Muscle of leg (tissue), 16 donors: Measurements from ENCODE around the gene PEG3. TPM values are rescaled to one million over a fixed set of nuclear protein-coding genes. Genes with fewer than 3 reads are reported as not detected.

Experiments used
- DNase-seq: peaks from one replicate; pipeline ENCODE4 v3.0.0; 2013
- H3K27ac ChIP-seq: one replicate; pipeline ENCODE4 v1.5.1; 2013; ENCODE audit warnings: mild to moderate bottlenecking, low read length, control low read depth
- H3K27me3 ChIP-seq: one replicate; pipeline ENCODE4 v1.6.1; 2013; ENCODE audit warnings: low read length; ENCODE audit not compliant: control insufficient read depth, insufficient read depth
- H3K36me3 ChIP-seq: one replicate; pipeline ENCODE4 v1.6.1; 2013; ENCODE audit warnings: low read length; ENCODE audit not compliant: control insufficient read depth, insufficient read depth
- H3K4me1 ChIP-seq: one replicate; pipeline ENCODE4 v1.6.1; 2013; ENCODE audit warnings: low read length; ENCODE audit not compliant: control insufficient read depth, insufficient read depth
- H3K4me3 ChIP-seq: one replicate; pipeline ENCODE4 v1.5.1; 2013; ENCODE audit warnings: low read length, control low read depth
- H3K9me3 ChIP-seq: replicated peaks from 2 replicates; pipeline ENCODE4 v1.6.1; 2013; ENCODE audit warnings: low read depth, low read length; ENCODE audit not compliant: control insufficient read depth
- WGBS: methylation state at CpG from one replicate; pipeline ENCODE4 v1.1.5; 2013; ENCODE audit warnings: missing lambda C conversion rate; ENCODE audit not compliant: insufficient coverage; 5-methylcytosine and 5-hydroxymethylcytosine counted together
- long read RNA-seq, 11 donors: transcript quantifications; one replicate each; lab custom pipeline, GENCODE V29; 2026
- polyA plus RNA-seq, 8 donors: library from polyadenylated mRNA; unstranded; fragments of 120-200 nt; gene quantifications; one replicate each; pipeline versions ENCODE4 v1.2.1 to v1.2.3, GENCODE V29; 2013; ENCODE audit warnings: inconsistent platforms in 1 of 8, low replicate concordance in 1 of 8; ENCODE audit not compliant: insufficient read length in 8 of 8, insufficient read depth in 1 of 8
- total RNA-seq: library from RNA; stranded (reverse); fragments of 120-200 nt; gene quantifications from one replicate; pipeline ENCODE4 v1.2.4, GENCODE V29; 2013

The PEG3 gene
- total RNA-seq (180 TPM), polyA plus RNA-seq (100 to 1,000 TPM; 209 to 272 (median 232) TPM)
- long read RNA-seq, donor 1, full-length matches to known transcripts, result 23 of 153 reads
- long read RNA-seq, donor 1, partial matches to known transcripts, result 130 of 153 reads
- long read RNA-seq, donor 1, other reads (novel, unspliced or antisense), result 0 of 153 reads
- long read RNA-seq, donor 2, result 0 reads
- long read RNA-seq, donor 3, full-length matches to known transcripts, result 53 of 69 reads
- long read RNA-seq, donor 3, partial matches to known transcripts, result 5 of 69 reads
- long read RNA-seq, donor 3, other reads (novel, unspliced or antisense), result 11 of 69 reads
- long read RNA-seq, donor 4, full-length matches to known transcripts, result 21 of 21 reads
- long read RNA-seq, donor 4, partial matches to known transcripts, result 0 of 21 reads
- long read RNA-seq, donor 4, other reads (novel, unspliced or antisense), result 0 of 21 reads
- long read RNA-seq, donor 5, full-length matches to known transcripts, result 64 of 88 reads
- long read RNA-seq, donor 5, partial matches to known transcripts, result 12 of 88 reads
- long read RNA-seq, donor 5, other reads (novel, unspliced or antisense), result 12 of 88 reads
- long read RNA-seq, donor 6, full-length matches to known transcripts, result 40 of 40 reads
- long read RNA-seq, donor 6, partial matches to known transcripts, result 0 of 40 reads
- long read RNA-seq, donor 6, other reads (novel, unspliced or antisense), result 0 of 40 reads
- long read RNA-seq, donor 7, full-length matches to known transcripts, result 21 of 21 reads
- long read RNA-seq, donor 7, partial matches to known transcripts, result 0 of 21 reads
- long read RNA-seq, donor 7, other reads (novel, unspliced or antisense), result 0 of 21 reads
- long read RNA-seq, donor 8, full-length matches to known transcripts, result 18 of 102 reads
- long read RNA-seq, donor 8, partial matches to known transcripts, result 84 of 102 reads
- long read RNA-seq, donor 8, other reads (novel, unspliced or antisense), result 0 of 102 reads
- long read RNA-seq, donor 9, full-length matches to known transcripts, result 27 of 32 reads
- long read RNA-seq, donor 9, partial matches to known transcripts, result 5 of 32 reads
- long read RNA-seq, donor 9, other reads (novel, unspliced or antisense), result 0 of 32 reads
- long read RNA-seq, donor 10, full-length matches to known transcripts, result 41 of 544 reads
- long read RNA-seq, donor 10, partial matches to known transcripts, result 490 of 544 reads
- long read RNA-seq, donor 10, other reads (novel, unspliced or antisense), result 13 of 544 reads
- long read RNA-seq, donor 11, full-length matches to known transcripts, result 16 of 16 reads
- long read RNA-seq, donor 11, partial matches to known transcripts, result 0 of 16 reads
- long read RNA-seq, donor 11, other reads (novel, unspliced or antisense), result 0 of 16 reads

DNA sequence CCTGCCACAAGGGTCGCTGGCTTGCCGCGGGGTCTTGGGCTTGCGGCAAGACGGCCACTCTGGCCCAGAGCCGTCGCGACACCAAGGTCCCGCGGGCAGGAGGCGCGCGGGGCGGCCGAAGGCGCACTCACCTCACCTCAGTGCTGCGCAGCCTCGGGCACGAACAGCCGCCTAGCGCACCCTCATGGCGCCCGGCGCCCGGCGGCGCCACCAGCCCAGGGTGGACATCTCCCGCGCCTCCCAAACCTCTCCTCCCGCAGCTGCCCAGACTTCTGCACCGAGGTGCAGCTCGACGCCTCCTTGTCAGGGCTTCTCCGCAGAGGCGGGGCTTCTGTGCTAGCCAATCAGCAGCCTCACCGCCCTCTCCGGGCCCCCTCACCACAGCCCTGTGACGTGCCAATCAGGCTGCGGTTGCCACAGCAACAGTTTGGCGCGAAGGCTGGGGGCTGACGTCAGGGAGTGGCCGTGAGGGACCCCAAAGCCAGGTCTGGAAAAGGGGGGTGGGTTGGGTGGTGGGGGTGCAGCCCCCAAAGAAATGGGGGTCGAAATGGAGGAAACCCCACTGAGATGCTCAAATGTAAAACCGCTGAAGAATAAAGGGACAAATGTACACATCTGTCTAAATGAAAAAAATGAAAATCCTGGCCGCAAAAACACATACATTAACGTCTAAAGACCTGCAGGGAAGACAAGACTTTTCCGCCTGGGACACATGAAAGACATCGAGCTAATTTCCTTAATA is at the start of gene PEG3, which contains the start of gene ZIM2:
TSS of gene PEG3 (minus strand) at position 276 of the 742 bp plus-strand sequence. CDS start 16,071 bp downstream, outside the sequence.
TSS of gene ZIM2 (minus strand) at position 276 of the 742 bp plus-strand sequence. CDS start 16,449 bp downstream, outside the sequence.
- H3K27ac ChIP-seq, result peak within 1 kb of the TSS; percentile 97
- no peaks in the 10 kb centered on the region for H3K9me3 ChIP-seq
- peak within 1 kb of the TSS; percentile 83 for H3K4me3 ChIP-seq
- 40% methylated on average over 34 of the region's 49 CpGs for WGBS
- H3K4me1 ChIP-seq, result peaks cover 23% of the 10 kb centered on the region
- H3K27me3 ChIP-seq, result no peaks in the 10 kb centered on the region
- peaks cover 1% of the 10 kb centered on the region for H3K36me3 ChIP-seq
- peak; percentile 95 for DNase-seq

GRCh38 chr19:56885173-56885985 is 44.9 kb upstream of the PEG3 start:
- H3K4me1 ChIP-seq, result peaks cover 22% of the 10 kb centered on the region
- no peaks in the 10 kb centered on the region for H3K27me3 ChIP-seq
- H3K36me3 ChIP-seq, result no peaks in the 10 kb centered on the region
- WGBS, result 28% methylated on average over 11 of the region's 14 CpGs
- H3K9me3 ChIP-seq, result peaks cover 3% of the 10 kb centered on the region
- no peak for DNase-seq
- H3K4me3 ChIP-seq, result no peak overlapping the region
- peak overlapping the region; percentile 81 for H3K27ac ChIP-seq

GRCh38 chr19:56884441-56884840 is 43.9 kb upstream of the PEG3 start:
- no peaks in the 10 kb centered on the region for H3K27me3 ChIP-seq
- peak overlapping the region; percentile 81 for H3K27ac ChIP-seq
- H3K9me3 ChIP-seq, result peaks cover 3% of the 10 kb centered on the region
- WGBS, result 70% methylated on average over 2 of the region's 5 CpGs
- H3K4me1 ChIP-seq, result peaks cover 22% of the 10 kb centered on the region
- DNase-seq, result peak; percentile 57
- H3K36me3 ChIP-seq, result no peaks in the 10 kb centered on the region
- no peak overlapping the region for H3K4me3 ChIP-seq

DNA sequence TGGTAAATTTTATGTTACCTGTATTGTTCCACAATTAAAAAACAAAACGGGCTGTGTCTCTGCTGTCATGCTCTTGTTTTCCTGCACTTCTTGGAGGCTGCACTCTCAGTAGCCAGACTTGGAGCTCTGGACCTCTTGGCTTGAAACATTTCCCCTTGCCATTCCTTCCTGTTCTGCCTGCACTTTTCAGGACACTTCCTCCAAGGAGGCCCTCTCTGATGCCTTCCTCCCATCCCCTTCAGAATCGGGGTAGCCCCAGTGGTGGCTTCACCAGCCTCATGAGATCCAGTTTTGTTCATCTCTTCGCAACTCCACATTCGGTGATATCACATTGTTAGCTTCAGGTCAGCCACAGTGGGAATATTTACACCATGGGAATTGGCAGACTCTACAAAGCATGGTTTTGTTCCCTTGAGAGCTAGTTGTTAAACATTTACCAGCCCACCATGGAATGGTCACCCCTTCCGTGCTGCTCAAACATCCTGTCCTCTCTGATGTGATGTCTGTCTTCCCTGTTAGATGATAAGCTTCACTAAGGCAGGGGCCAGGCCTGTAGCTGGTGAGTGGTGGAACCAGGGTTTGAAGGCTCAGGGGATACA is 40.2 kb upstream of the PEG3 start:
- no peak overlapping the region for H3K4me3 ChIP-seq
- no peak overlapping the region for H3K27ac ChIP-seq
- no peak for DNase-seq
- H3K9me3 ChIP-seq, result peaks cover 3% of the 10 kb centered on the region
- no peaks in the 10 kb centered on the region for H3K27me3 ChIP-seq
- peaks cover 28% of the 10 kb centered on the region for H3K4me1 ChIP-seq
- H3K36me3 ChIP-seq, result no peaks in the 10 kb centered on the region
- WGBS, result 70% methylated on average over 3 of the region's 5 CpGs

DNA sequence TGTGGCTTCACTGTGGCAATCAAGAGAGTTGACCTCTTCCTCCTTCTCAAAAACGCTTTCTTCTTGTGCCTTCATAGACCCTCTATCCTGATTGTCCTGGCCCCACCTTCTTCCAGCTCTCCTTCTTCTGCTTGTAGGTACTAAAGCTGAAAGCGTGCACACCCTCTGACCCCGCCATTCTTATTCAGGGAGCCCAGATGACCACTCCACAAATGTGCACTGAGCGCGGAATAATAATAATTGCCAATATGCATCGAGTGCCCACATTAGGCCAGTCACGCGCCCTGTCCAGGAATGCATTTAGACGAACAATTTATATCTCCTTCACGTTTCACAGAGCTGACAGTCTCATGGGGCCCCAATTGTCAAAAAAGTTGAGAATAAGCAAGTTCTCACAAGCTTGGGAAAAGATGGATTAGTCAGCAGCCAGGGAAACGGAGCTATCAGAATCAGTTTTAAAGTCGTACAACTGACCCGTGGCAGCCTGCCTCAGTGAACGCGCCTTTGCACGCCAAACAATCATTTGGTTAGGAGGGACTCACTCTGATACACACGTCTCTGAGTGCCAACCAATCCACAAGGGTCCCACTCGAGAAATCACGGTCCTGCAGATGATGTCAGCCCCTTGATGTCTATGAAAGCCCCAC is 36.7 kb upstream of the PEG3 start:
- WGBS, result 70% methylated on average over 14 of the region's 19 CpGs
- DNase-seq, result no peak
- Histone ChIP-seq H3K4me1 (peaks cover 14% of the 10 kb centered on the region), H3K9me3 (peaks cover 11% of the 10 kb centered on the region), H3K27ac (no peak overlapping the region), H3K27me3 (no peaks in the 10 kb centered on the region), H3K36me3 (no peaks in the 10 kb centered on the region), H3K4me3 (no peak overlapping the region)

- Histone ChIP-seq H3K36me3 (no peaks in the 10 kb centered on the region), H3K27ac (no peak overlapping the region), H3K4me1 (peaks cover 14% of the 10 kb centered on the region), H3K9me3 (peaks cover 9% of the 10 kb centered on the region), H3K27me3 (no peaks in the 10 kb centered on the region), H3K4me3 (no peak overlapping the region)
- DNase-seq, result peak; percentile 44
- WGBS, result 67% methylated on average over 2 of the region's 3 CpGs
Measured at GRCh38 chr19:56875717-56876116, 35.2 kb upstream of the PEG3 start.

GRCh38 chr19:56874530-56874929 is 34.0 kb upstream of the PEG3 start:
- Histone ChIP-seq H3K4me1 (peaks cover 14% of the 10 kb centered on the region), H3K9me3 (peaks cover 8% of the 10 kb centered on the region)
- WGBS, result 94% methylated on average over 3 of the region's 4 CpGs

DNA sequence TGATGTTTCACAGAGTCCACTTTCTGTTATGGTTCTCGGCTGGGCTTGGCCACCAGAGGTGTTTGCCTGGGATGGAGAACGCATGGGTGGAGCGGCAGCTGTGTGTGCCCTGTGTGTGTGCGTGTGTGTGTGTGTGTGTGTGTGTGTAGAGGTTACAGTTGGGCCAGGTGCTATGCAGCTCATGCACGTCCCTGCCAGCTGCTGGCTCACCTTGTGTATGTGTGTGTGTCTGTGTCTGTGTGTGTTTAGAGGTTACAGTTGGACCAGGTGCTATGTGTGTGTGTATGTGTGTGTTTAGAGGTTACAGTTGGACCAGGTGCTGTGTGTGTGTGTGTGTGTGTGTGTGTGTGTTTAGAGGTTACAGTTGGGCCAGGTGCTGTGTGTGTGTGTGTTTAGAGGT is 33.0 kb upstream of the PEG3 start:
- H3K4me3 ChIP-seq, result no peak overlapping the region
- no peaks in the 10 kb centered on the region for H3K27me3 ChIP-seq
- peaks cover 8% of the 10 kb centered on the region for H3K9me3 ChIP-seq
- 61% methylated on average over 5 of the region's 5 CpGs for WGBS
- DNase-seq, result no peak
- H3K27ac ChIP-seq, result no peak overlapping the region
- peaks cover 14% of the 10 kb centered on the region for H3K4me1 ChIP-seq
- no peaks in the 10 kb centered on the region for H3K36me3 ChIP-seq

More at GRCh38 chr19:56874530-56874929, 34.0 kb upstream of the PEG3 start:
- Histone ChIP-seq H3K4me3 (no peak overlapping the region), H3K27me3 (no peaks in the 10 kb centered on the region), H3K27ac (no peak overlapping the region), H3K36me3 (no peaks in the 10 kb centered on the region)
- DNase-seq, result no peak
